Measurements from ENCODE around the gene CTSA. TPM values are rescaled to one million over a fixed set of nuclear protein-coding genes. Genes with fewer than 3 reads are reported as not detected.

Gene CTSA
- total RNA-seq, 2 experiments from 2014 or later, result 40.3 to 42.6 TPM

GRCh38 chr20:45919542-45920399 lies 28.6 kb downstream of the CTSA start:
- ChIA-PET CTCF (no interaction called here), POLR2A (interaction anchor here (1.4 to 2.9 kb wide), 2 partner anchors 15 to 29 kb away, joined by 5 to 11 read pairs; partner anchors contain the start of genes CTSA, NEURL2 and PCIF1)
- ATAC-seq (ENCODE audit: poor library complexity), result no peak
- Histone ChIP-seq H3K9me3 (ENCODE audit: control insufficient read depth in 1 of 2, insufficient read depth in 1 of 2, low read length in 2 of 2) (no peaks in the 10 kb centered on the region), H3K4me3 (ENCODE audit: low read length) (no peak overlapping the region), H3K27me3 (ENCODE audit: control insufficient read depth in 1 of 2, insufficient read depth in 2 of 2, low read length in 2 of 2) (peaks cover 5 to 9% of the 10 kb centered on the region in 2 experiments), H3K4me1 (ENCODE audit: insufficient read depth, low read length) (peaks cover 3% of the 10 kb centered on the region), H3K36me3 (ENCODE audit: insufficient read depth, low read length) (no peaks in the 10 kb centered on the region), H3K27ac (ENCODE audit: low read depth in 1 of 2, low read length in 2 of 2) (no peak overlapping the region)
- TF ChIP-seq, protein P1, sequence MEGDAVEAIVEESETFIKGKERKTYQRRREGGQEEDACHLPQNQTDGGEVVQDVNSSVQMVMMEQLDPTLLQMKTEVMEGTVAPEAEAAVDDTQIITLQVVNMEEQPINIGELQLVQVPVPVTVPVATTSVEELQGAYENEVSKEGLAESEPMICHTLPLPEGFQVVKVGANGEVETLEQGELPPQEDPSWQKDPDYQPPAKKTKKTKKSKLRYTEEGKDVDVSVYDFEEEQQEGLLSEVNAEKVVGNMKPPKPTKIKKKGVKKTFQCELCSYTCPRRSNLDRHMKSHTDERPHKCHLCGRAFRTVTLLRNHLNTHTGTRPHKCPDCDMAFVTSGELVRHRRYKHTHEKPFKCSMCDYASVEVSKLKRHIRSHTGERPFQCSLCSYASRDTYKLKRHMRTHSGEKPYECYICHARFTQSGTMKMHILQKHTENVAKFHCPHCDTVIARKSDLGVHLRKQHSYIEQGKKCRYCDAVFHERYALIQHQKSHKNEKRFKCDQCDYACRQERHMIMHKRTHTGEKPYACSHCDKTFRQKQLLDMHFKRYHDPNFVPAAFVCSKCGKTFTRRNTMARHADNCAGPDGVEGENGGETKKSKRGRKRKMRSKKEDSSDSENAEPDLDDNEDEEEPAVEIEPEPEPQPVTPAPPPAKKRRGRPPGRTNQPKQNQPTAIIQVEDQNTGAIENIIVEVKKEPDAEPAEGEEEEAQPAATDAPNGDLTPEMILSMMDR (IDR thresholded peaks at IDR 0.05), result no peak
- no peaks in the 10 kb centered on the region for H3K9me3 Mint-ChIP-seq
- H3K36me3 Mint-ChIP-seq (ENCODE audit: low read depth), result no peaks in the 10 kb centered on the region
- DNase-seq, result no peak
- intact Hi-C loops (cut with DNase I, micrococcal nuclease), result no loop called here
- no peak overlapping the region for H3K4me3 Mint-ChIP-seq
- no peak overlapping the region for H3K27ac Mint-ChIP-seq
- H3K4me1 Mint-ChIP-seq (ENCODE audit: low read depth), result peaks cover 4% of the 10 kb centered on the region
- H3K27me3 Mint-ChIP-seq, result peaks cover 32% of the 10 kb centered on the region

- H3K4me1 ChIP-seq (ENCODE audit: insufficient read depth, low read length), result peaks cover 3% of the 10 kb centered on the region
- Mint-ChIP-seq H3K27me3 (peaks cover 32% of the 10 kb centered on the region), H3K9me3 (no peaks in the 10 kb centered on the region), H3K4me1 (ENCODE audit: low read depth) (peaks cover 4% of the 10 kb centered on the region), H3K27ac (no peak overlapping the region), H3K4me3 (no peak overlapping the region), H3K36me3 (ENCODE audit: low read depth) (no peaks in the 10 kb centered on the region)
- ATAC-seq (ENCODE audit: poor library complexity), result no peak
- no peaks in the 10 kb centered on the region for H3K9me3 ChIP-seq (ENCODE audit: control insufficient read depth in 1 of 2, insufficient read depth in 1 of 2, low read length in 2 of 2)
- ChIA-PET CTCF (interaction anchor here (0.5 kb wide), 1 partner anchor 21 kb away, joined by 3 read pairs; no protein-coding TSS in a partner anchor), POLR2A (interaction anchor here (1.4 to 2.9 kb wide), 2 partner anchors 14 to 30 kb away, joined by 5 to 11 read pairs; partner anchors contain the start of genes CTSA, NEURL2 and PCIF1)
- H3K27ac ChIP-seq (ENCODE audit: low read depth in 1 of 2, low read length in 2 of 2), result no peak overlapping the region
- H3K27me3 ChIP-seq (ENCODE audit: control insufficient read depth in 1 of 2, insufficient read depth in 2 of 2, low read length in 2 of 2), result peaks cover 5 to 9% of the 10 kb centered on the region in 2 experiments
- H3K36me3 ChIP-seq (ENCODE audit: insufficient read depth, low read length), result no peaks in the 10 kb centered on the region
- H3K4me3 ChIP-seq (ENCODE audit: low read length), result no peak overlapping the region
- intact Hi-C loops (cut with DNase I, micrococcal nuclease), result no loop called here
- TF ChIP-seq, protein P1 (IDR thresholded peaks at IDR 0.05), result no peak
- DNase-seq, result no peak
Measured at GRCh38 chr20:45920462-45921336, 29.6 kb downstream of the CTSA start.
